BE2C (cell line): ENCODE results near the gene CCDC50. TPM values are rescaled to one million over a fixed set of nuclear protein-coding genes. Genes with fewer than 3 reads are reported as not detected.

Experiments
- DNase-seq: peaks from one replicate; pipeline ENCODE4 v3.0.0-alpha.2; 2020
- H3K27me3 ChIP-seq: fragments of 250-450 bp; sonication (Bioruptor Pico); 2 replicates; pipeline ENCODE4 v1.5.1; 2020; ENCODE audit warnings: mild to moderate bottlenecking
- H3K36me3 ChIP-seq: fragments of 250-450 bp; sonication (Bioruptor Pico); 2 replicates; pipeline ENCODE4 v1.5.1; 2020; ENCODE audit warnings: mild to moderate bottlenecking
- H3K4me1 ChIP-seq: fragments of 250-450 bp; sonication (Bioruptor Pico); 2 replicates; pipeline ENCODE4 v1.5.1; 2020
- H3K4me3 ChIP-seq: 2 replicates; pipeline ENCODE4 v1.5.1; 2011; ENCODE audit warnings: low read depth, low read length
- H3K9me3 ChIP-seq: fragments of 250-450 bp; sonication (Bioruptor Pico); 2 replicates; pipeline ENCODE4 v1.5.1; 2020
- CTCF ChIP-seq: IDR thresholded peaks from 2 replicates; pipeline ENCODE4 v1.5.1; 2012; ENCODE audit warnings: mild to moderate bottlenecking, low read depth, low read length
- polyA plus RNA-seq: library from polyadenylated mRNA; unstranded; fragments of >200 nt; gene quantifications from one replicate; pipeline ENCODE4 v1.2.1, GENCODE V29; 2012; ENCODE audit warnings: low read depth, missing spikeins; ENCODE audit not compliant: insufficient read length, insufficient read depth

The CCDC50 gene
- 20.5 TPM for polyA plus RNA-seq

DNA sequence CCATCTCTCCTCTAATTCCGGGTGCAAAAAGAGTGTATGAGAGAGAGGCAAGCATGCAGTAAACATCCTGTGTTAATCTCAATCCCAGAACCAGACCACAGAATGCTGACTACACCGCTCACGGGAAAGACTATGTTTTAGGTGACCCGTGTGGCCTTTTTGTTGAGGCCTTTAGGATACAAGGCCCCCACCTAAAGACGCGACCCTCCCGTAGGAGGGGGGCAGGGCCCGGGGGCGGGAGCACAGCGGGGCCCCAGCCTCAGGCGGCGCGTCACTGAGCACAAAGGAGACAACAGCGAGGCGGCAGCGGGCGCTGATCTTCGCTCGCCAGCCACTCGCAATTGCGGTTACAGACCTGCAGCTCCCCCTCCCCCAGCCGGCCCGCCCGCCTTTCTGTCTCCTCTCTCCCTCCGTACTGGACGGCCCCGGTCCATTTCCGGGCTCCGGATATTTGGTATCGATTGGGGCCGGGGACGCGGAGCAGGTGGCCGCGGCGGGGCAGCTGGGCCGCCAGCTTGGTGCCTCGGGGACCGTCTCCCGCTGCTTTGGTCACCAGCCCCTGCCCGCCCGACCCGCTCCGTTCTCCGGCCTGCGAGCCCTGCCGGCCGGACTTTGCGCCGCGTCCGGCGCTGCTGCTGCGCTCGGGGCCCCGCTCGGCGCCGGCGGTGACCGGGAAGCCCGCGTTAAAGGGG, at the start of gene CCDC50:
CCDC50 (plus strand) TSS at position 433 of the 692 bp plus-strand sequence. CDS start 281 bp downstream, outside the sequence.
- H3K4me3 ChIP-seq, result peak within 1 kb of the TSS; percentile 78
- peak; percentile 84 for DNase-seq
- no peaks in the 10 kb centered on the region for H3K9me3 ChIP-seq
- H3K36me3 ChIP-seq, result no peaks in the 10 kb centered on the region
- no peaks in the 10 kb centered on the region; the same call in 1 of the 2 replicates for H3K4me1 ChIP-seq
- no peaks in the 10 kb centered on the region for H3K27me3 ChIP-seq
- no peak for TF ChIP-seq CTCF

GRCh38 chr3:191280111-191280510, 49.1 kb upstream of the CCDC50 start:
- no peaks in the 10 kb centered on the region for H3K36me3 ChIP-seq
- TF ChIP-seq CTCF, result no peak
- no peak overlapping the region for H3K4me3 ChIP-seq
- H3K27me3 ChIP-seq, result peaks cover 5% of the 10 kb centered on the region; the same call in 1 of the 2 replicates
- no peaks in the 10 kb centered on the region for H3K9me3 ChIP-seq
- DNase-seq, result no peak
- H3K4me1 ChIP-seq, result no peaks in the 10 kb centered on the region

GRCh38 chr3:191280882-191281281, 48.3 kb upstream of the CCDC50 start:
- Histone ChIP-seq H3K27me3 (peaks cover 5% of the 10 kb centered on the region; the same call in 1 of the 2 replicates), H3K9me3 (no peaks in the 10 kb centered on the region), H3K36me3 (no peaks in the 10 kb centered on the region), H3K4me1 (no peaks in the 10 kb centered on the region), H3K4me3 (no peak overlapping the region)
- DNase-seq, result no peak
- TF ChIP-seq CTCF, result no peak

DNA sequence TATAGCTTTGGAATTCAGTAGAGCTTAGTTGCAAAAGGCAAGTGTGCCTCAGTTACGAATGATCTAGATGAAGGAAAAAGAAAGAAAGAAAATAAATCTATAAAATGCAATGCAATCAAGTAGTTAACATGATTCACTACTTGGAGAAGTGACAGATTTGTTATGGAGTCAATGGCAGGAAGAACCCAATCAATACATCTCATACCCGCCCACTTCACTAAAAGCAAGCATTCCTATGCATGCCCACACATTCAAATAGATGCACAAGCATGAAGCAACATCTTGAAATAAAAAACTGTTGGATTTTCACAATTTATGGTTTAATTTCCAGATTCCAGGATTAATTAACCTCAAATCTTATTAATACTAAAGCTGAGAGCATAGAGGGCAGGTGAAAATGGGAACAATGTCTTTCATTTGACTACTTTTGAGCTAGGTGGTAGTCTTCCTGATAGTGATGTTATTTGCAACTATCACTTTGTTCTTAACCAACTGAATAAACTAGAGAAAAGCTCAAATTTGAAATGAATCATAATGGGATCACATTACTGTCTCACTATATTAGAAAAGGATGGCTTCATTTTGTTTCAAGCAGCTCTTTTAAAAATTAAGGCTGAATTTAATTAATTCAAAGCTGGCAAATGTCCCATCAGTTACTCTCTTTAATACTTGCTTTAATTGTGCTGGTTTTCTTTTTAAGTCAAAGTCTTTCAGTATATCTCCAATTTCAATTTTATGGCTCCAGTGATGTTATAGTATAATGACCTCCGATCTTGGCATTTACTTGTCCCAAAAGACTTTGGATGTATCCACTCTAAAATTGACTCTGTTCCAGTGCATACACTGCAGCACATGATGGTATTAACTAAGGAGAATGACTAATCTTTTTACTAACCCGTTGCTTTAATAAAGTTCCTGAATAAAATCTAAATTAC, 46.7 kb upstream of the CCDC50 start:
- Histone ChIP-seq H3K27me3 (peaks cover 5% of the 10 kb centered on the region; the same call in 1 of the 2 replicates), H3K4me3 (no peak overlapping the region), H3K36me3 (no peaks in the 10 kb centered on the region), H3K4me1 (no peaks in the 10 kb centered on the region), H3K9me3 (no peaks in the 10 kb centered on the region)
- no peak for TF ChIP-seq CTCF
- DNase-seq, result no peak

DNA sequence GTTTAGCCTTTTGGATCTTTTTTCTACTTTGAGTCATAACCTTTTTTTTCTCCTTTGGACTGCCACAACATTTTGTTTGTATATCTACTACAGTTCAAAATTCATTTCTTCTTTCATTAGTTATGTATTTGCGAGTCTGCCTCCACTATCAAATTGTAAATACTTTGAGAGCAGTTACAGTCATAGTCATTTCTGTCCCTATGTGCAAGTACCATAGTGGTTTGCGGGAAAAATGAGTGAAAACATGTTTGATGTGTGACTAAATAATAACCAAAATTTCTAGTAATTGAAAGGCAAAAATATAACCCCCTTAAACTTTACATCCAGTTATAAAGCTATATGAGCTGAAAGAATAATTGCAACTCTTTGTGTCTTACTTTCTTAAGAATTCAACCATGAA, 45.8 kb upstream of the CCDC50 start:
- peaks cover 5% of the 10 kb centered on the region; the same call in 1 of the 2 replicates for H3K27me3 ChIP-seq
- no peaks in the 10 kb centered on the region for H3K4me1 ChIP-seq
- H3K36me3 ChIP-seq, result no peaks in the 10 kb centered on the region
- no peak for TF ChIP-seq CTCF
- no peaks in the 10 kb centered on the region for H3K9me3 ChIP-seq
- no peak overlapping the region for H3K4me3 ChIP-seq
- DNase-seq, result no peak
